Measurements from ENCODE around the gene PURA. TPM values are rescaled to one million over a fixed set of nuclear protein-coding genes. Genes with fewer than 3 reads are reported as not detected.

The PURA gene
- polyA plus RNA-seq, 3 donors, result 1.1 to 1.6 (median 1.2) TPM

- TF ChIP-seq CTCF (IDR thresholded peaks at IDR 0.05), result no peak
- Histone ChIP-seq H3K79me2 (ENCODE audit: insufficient read depth, low read length) (peaks cover 3% of the 10 kb centered on the region), H2AFZ (ENCODE audit: insufficient read depth, low read depth, low read length, poor library complexity, severe bottlenecking) (no peak overlapping the region), H3K27me3 (ENCODE audit: control insufficient read depth in 2 of 2, insufficient read depth in 2 of 2, low read length in 2 of 2) (no peaks in the 10 kb centered on the region), H4K20me1 (ENCODE audit: insufficient read depth, low read length) (no peaks in the 10 kb centered on the region), H3K27ac (ENCODE audit: low read depth in 1 of 2, low read length in 2 of 2) (no peak overlapping the region), H3K36me3 (replicated peaks in 1 of 2; ENCODE audit: control insufficient read depth in 1 of 2, insufficient read depth in 2 of 2, low read length in 2 of 2) (no peaks in the 10 kb centered on the region), H3K4me2 (replicated peaks; ENCODE audit: extremely low read depth, low read length, poor library complexity, severe bottlenecking) (peak overlapping the region; percentile 90), H3K9me3 (replicated peaks in 1 of 2; ENCODE audit: control insufficient read depth in 1 of 2, insufficient read depth in 1 of 2, low read length in 2 of 2) (no peaks in the 10 kb centered on the region), H3K9ac (ENCODE audit: insufficient read depth, low read length, poor library complexity, severe bottlenecking) (no peak overlapping the region), H3K4me3 (replicated peaks in 1 of 3; ENCODE audit: low read depth in 2 of 3, low read length in 3 of 3) (no peak overlapping the region), H3K4me1 (ENCODE audit: control insufficient read depth in 1 of 2, insufficient read depth in 2 of 2, low read length in 2 of 2) (peaks cover 19 to 22% of the 10 kb centered on the region in 2 donors)
- peaks cover 0 to 2% (median 0%) of the 10 kb centered on the region in 7 donors for H3K9me3 Mint-ChIP-seq
- no CpG with 5 or more reads among the region's 2 CpGs for WGBS (ENCODE audit: insufficient coverage)
- DNase-seq, result no peak
- H3K27ac Mint-ChIP-seq, result peak overlapping the region in 1 of 7 donors; percentile 94
- H3K27me3 Mint-ChIP-seq (ENCODE audit: low read depth in 3 of 3), result peaks cover 1 to 10% (median 5%) of the 10 kb centered on the region in 3 donors
- intact Hi-C loops (cut with micrococcal nuclease), result no loop called here
- H3K4me3 Mint-ChIP-seq, result no peak overlapping the region
- no peaks in the 10 kb centered on the region for H3K36me3 Mint-ChIP-seq
- peaks cover 13% of the 10 kb centered on the region for H3K4me1 Mint-ChIP-seq
Measured at GRCh38 chr5:140174014-140174413, 60.1 kb downstream of the PURA start.

GRCh38 chr5:140174465-140175366 lies 60.8 kb downstream of the PURA start, which contains the start of gene CYSTM1:
Gene CYSTM1 (plus strand): TSS chr5:140175188. CDS start chr5:140194466, 19,278 bp downstream.
- intact Hi-C loops (cut with micrococcal nuclease), result no loop called here

More at GRCh38 chr5:140174465-140175366, 60.8 kb downstream of the PURA start, which contains the start of gene CYSTM1:
- Mint-ChIP-seq H3K4me1 (peaks cover 11% of the 10 kb centered on the region), H3K4me3 (peak within 1 kb of the TSS; percentile 98), H3K27me3 (ENCODE audit: low read depth in 3 of 3) (peaks cover 1 to 10% (median 5%) of the 10 kb centered on the region in 3 donors), H3K36me3 (peaks cover 0 to 2% of the 10 kb centered on the region in 2 donors), H3K27ac (peak within 1 kb of the TSS; percentile 94 to 98 (median 97)), H3K9me3 (peaks cover 0 to 2% (median 0%) of the 10 kb centered on the region in 7 donors)
- peak; percentile 90 to 92 (median 91) for DNase-seq
- under 1% methylated on average over 59 of the region's 61 CpGs for WGBS (ENCODE audit: insufficient coverage)
- no peak for TF ChIP-seq CTCF (IDR thresholded peaks at IDR 0.05)
- Histone ChIP-seq H3K27ac (ENCODE audit: low read depth in 1 of 2, low read length in 2 of 2) (peak within 1 kb of the TSS; percentile 70 to 88), H3K9me3 (replicated peaks in 1 of 2; ENCODE audit: control insufficient read depth in 1 of 2, insufficient read depth in 1 of 2, low read length in 2 of 2) (no peaks in the 10 kb centered on the region), H3K9ac (ENCODE audit: insufficient read depth, low read length, poor library complexity, severe bottlenecking) (peak within 1 kb of the TSS; percentile 91), H3K4me2 (replicated peaks; ENCODE audit: extremely low read depth, low read length, poor library complexity, severe bottlenecking) (peak within 1 kb of the TSS; percentile 90), H3K36me3 (replicated peaks in 1 of 2; ENCODE audit: control insufficient read depth in 1 of 2, insufficient read depth in 2 of 2, low read length in 2 of 2) (no peaks in the 10 kb centered on the region), H4K20me1 (ENCODE audit: insufficient read depth, low read length) (no peaks in the 10 kb centered on the region), H3K4me1 (ENCODE audit: control insufficient read depth in 1 of 2, insufficient read depth in 2 of 2, low read length in 2 of 2) (peaks cover 14 to 16% of the 10 kb centered on the region in 2 donors), H3K27me3 (ENCODE audit: control insufficient read depth in 2 of 2, insufficient read depth in 2 of 2, low read length in 2 of 2) (no peaks in the 10 kb centered on the region), H3K79me2 (ENCODE audit: insufficient read depth, low read length) (peaks cover 3% of the 10 kb centered on the region), H2AFZ (ENCODE audit: insufficient read depth, low read depth, low read length, poor library complexity, severe bottlenecking) (peak within 1 kb of the TSS; percentile 72), H3K4me3 (replicated peaks in 1 of 3; ENCODE audit: low read depth in 2 of 3, low read length in 3 of 3) (peak within 1 kb of the TSS; percentile 56 to 93 (median 88))

Other genes starting within 250 kb of the PURA start
- under 1 TPM in 1 of 3 donors, not detected in 2; 0.01 TPM for gene NRG2, start 70.8 kb upstream of the PURA start, polyA plus RNA-seq
- gene IGIP, start 11.8 kb downstream of the PURA start, polyA plus RNA-seq, result under 1 TPM in 2 of 3 donors, not detected in 1; 0.08 to 0.75 TPM
- gene CYSTM1, start 61.1 kb downstream of the PURA start, polyA plus RNA-seq, result 10 to 100 TPM; 14.0 to 40.0 (median 36.7) TPM
- 100 to 1,000 TPM in 1 of 3 donors, 10 to 100 TPM in 2; 44.7 to 105 (median 82.2) TPM for gene PFDN1, start 189.0 kb downstream of the PURA start, polyA plus RNA-seq
- gene HBEGF, start 232.5 kb downstream of the PURA start, polyA plus RNA-seq, result 100 to 1,000 TPM in 1 of 3 donors, 10 to 100 TPM in 2; 25.2 to 548 (median 31.6) TPM
- under 1 TPM in 1 of 3 donors, not detected in 2; 0.28 TPM for gene SLC4A9, start 246.1 kb downstream of the PURA start, polyA plus RNA-seq